IMR-90 (cell line): ENCODE measurements around the gene GABRR3. TPM values are rescaled to one million over a fixed set of nuclear protein-coding genes. Genes with fewer than 3 reads are reported as not detected.

Source experiments
- ATAC-seq: fragments of 200-7000 bp; cut with Tn5 transposase; 2 replicates; pipeline ENCODE4 v1.9.1; 2020; ENCODE audit warnings: low read depth, mild to moderate bottlenecking, moderate library complexity
- BruUV-seq: library from RNA; stranded (reverse); fragments of 400-500 nt; replicated peaks from 2 replicates; lab custom pipeline; 2021; lab: Mats Ljungman, UMichigan
- CTCF ChIA-PET: fragments of 300-600 bp; formaldehyde crosslinking; extraction: SDS; loops from one replicate; lab custom pipeline; 2021; ENCODE audit warnings: antibody characterized with exemption; lab: Yijun Ruan, JAX
- POLR2A ChIA-PET: fragments of 300-600 bp; sonication (Branson Sonifier 250); formaldehyde crosslinking; loops from one replicate; lab custom pipeline; 2022; ENCODE audit warnings: antibody characterized with exemption; ENCODE audit not compliant: unreplicated experiment; lab: Charles Lee
- DNase-seq: peaks from one replicate; pipeline ENCODE4 v3.0.0; 2013
- H2AFZ ChIP-seq: replicated peaks from 2 replicates; pipeline ENCODE3; 2013; ENCODE audit warnings: low read length, mild to moderate bottlenecking; ENCODE audit not compliant: poor library complexity
- H2AK5ac ChIP-seq: 2 replicates; pipeline ENCODE4 v1.6.1; 2013; ENCODE audit warnings: low read depth, low read length, inconsistent platforms
- H2AK9ac ChIP-seq: replicated peaks from 2 replicates; pipeline ENCODE3; 2013; ENCODE audit warnings: mild to moderate bottlenecking, low read depth, low read length, moderate library complexity; ENCODE audit not compliant: poor library complexity
- H2BK120ac ChIP-seq: 2 replicates; pipeline ENCODE4 v1.6.1; 2013; ENCODE audit warnings: low read depth, low read length, inconsistent platforms
- H2BK15ac ChIP-seq: 3 replicates; pipeline ENCODE4 v1.6.1; 2013; ENCODE audit warnings: low read depth, low read length, inconsistent platforms
- H2BK20ac ChIP-seq: 2 replicates; pipeline ENCODE4 v1.6.1; 2013; ENCODE audit warnings: low read depth, mild to moderate bottlenecking, inconsistent platforms, low read length, moderate library complexity
- H2BK5ac ChIP-seq: 2 replicates; pipeline ENCODE4 v1.6.1; 2013; ENCODE audit warnings: mild to moderate bottlenecking, low read depth, low read length, inconsistent platforms; ENCODE audit not compliant: poor library complexity, severe bottlenecking
- H3K14ac ChIP-seq: replicated peaks from 2 replicates; pipeline ENCODE4 v1.6.1; 2013; ENCODE audit warnings: low read depth, low read length, inconsistent platforms
- H3K18ac ChIP-seq: 2 replicates; pipeline ENCODE4 v1.6.1; 2013; ENCODE audit warnings: low read depth, low read length, control low read depth
- H3K23ac ChIP-seq: 2 replicates; pipeline ENCODE4 v1.6.1; 2013; ENCODE audit warnings: low read depth, low read length, inconsistent platforms
- H3K27ac ChIP-seq: 2 replicates; pipeline ENCODE4 v1.5.1; 2013; ENCODE audit warnings: mild to moderate bottlenecking, control low read depth, low read length; ENCODE audit not compliant: insufficient read depth
- H3K27me3 ChIP-seq: 2 replicates; pipeline ENCODE4 v1.6.1; 2013; ENCODE audit warnings: low read length; ENCODE audit not compliant: control insufficient read depth, insufficient read depth
- H3K36me3 ChIP-seq: 2 replicates; pipeline ENCODE4 v1.6.1; 2013; ENCODE audit warnings: low read length, mixed read lengths; ENCODE audit not compliant: control insufficient read depth, insufficient read depth
- H3K4ac ChIP-seq: 2 replicates; pipeline ENCODE4 v1.6.1; 2013; ENCODE audit warnings: low read depth, low read length, inconsistent platforms
- H3K4me1 ChIP-seq: 2 replicates; pipeline ENCODE4 v1.6.1; 2013; ENCODE audit warnings: low read length, mixed read lengths; ENCODE audit not compliant: control insufficient read depth, insufficient read depth
- H3K4me2 ChIP-seq: 2 replicates; pipeline ENCODE4 v1.6.1; 2013; ENCODE audit warnings: low read depth, mild to moderate bottlenecking, control low read depth, low read length, moderate library complexity
- H3K4me3 ChIP-seq: 2 replicates; pipeline ENCODE4 v1.5.1; 2013; ENCODE audit warnings: low read depth, mild to moderate bottlenecking, control low read depth, low read length, moderate library complexity; ENCODE audit not compliant: insufficient read depth
- H3K56ac ChIP-seq: 2 replicates; pipeline ENCODE4 v1.6.1; 2013; ENCODE audit warnings: low read length, inconsistent platforms; ENCODE audit not compliant: insufficient read depth; ENCODE audit errors: extremely low read depth
- H3K79me1 ChIP-seq, 2 experiments: 2 replicates each; pipeline ENCODE4 v1.6.1; 2013; ENCODE audit warnings: low read length in 2 of 2, inconsistent platforms in 1 of 2, low read depth in 1 of 2
- H3K9ac ChIP-seq: 2 replicates; pipeline ENCODE4 v1.6.1; 2013; ENCODE audit warnings: low read depth, low read length, control low read depth
- H3K9me1 ChIP-seq: 2 replicates; pipeline ENCODE4 v1.6.1; 2013; ENCODE audit warnings: low read length, inconsistent platforms; ENCODE audit not compliant: insufficient read depth
- H3K9me3 ChIP-seq: 2 replicates; pipeline ENCODE4 v1.6.1; 2013; ENCODE audit warnings: low read length; ENCODE audit not compliant: control insufficient read depth, insufficient read depth
- H4K20me1 ChIP-seq: 2 replicates; pipeline ENCODE4 v1.6.1; 2013; ENCODE audit warnings: low read length, inconsistent platforms; ENCODE audit not compliant: insufficient read depth
- H4K5ac ChIP-seq: 2 replicates; pipeline ENCODE4 v1.6.1; 2013; ENCODE audit warnings: mild to moderate bottlenecking, low read depth, low read length, control low read depth
- H4K8ac ChIP-seq, 2 experiments: 2 replicates each; pipeline ENCODE4 v1.6.1; 2013; ENCODE audit warnings: low read depth in 2 of 2, low read length in 2 of 2, control low read depth in 1 of 2, inconsistent platforms in 1 of 2
- H4K91ac ChIP-seq: 2 replicates; pipeline ENCODE4 v1.6.1; 2013; ENCODE audit warnings: low read depth, low read length, inconsistent platforms; ENCODE audit not compliant: insufficient read depth
- BHLHE40 ChIP-seq: fragments of 150-350 bp; IDR thresholded peaks from 2 replicates; pipeline ENCODE4 v1.6.1; 2016; ENCODE audit warnings: mild to moderate bottlenecking, low read depth, low read length
- FOS ChIP-seq: fragments of 150-350 bp; IDR thresholded peaks from 2 replicates; pipeline ENCODE4 v1.6.1; 2016; ENCODE audit warnings: low read depth, low read length
- MAFK ChIP-seq: IDR thresholded peaks from 2 replicates; pipeline ENCODE4 v1.6.1; 2012; ENCODE audit warnings: low read depth, low read length, improper control_type of control experiment
- MXI1 ChIP-seq: IDR thresholded peaks from 2 replicates; pipeline ENCODE4 v1.6.1; 2012; ENCODE audit warnings: low read depth, mild to moderate bottlenecking, low read length, moderate library complexity, borderline replicate concordance
- NFE2L2 ChIP-seq: fragments of 150-350 bp; IDR thresholded peaks from 2 replicates; pipeline ENCODE4 v1.6.1; 2016; ENCODE audit warnings: low read depth, mild to moderate bottlenecking, low read length
- POLR2A ChIP-seq: IDR thresholded peaks from 2 replicates; pipeline ENCODE4 v1.6.1; 2012; ENCODE audit warnings: mild to moderate bottlenecking, low read depth, low read length
- RCOR1 ChIP-seq: IDR thresholded peaks from 2 replicates; pipeline ENCODE4 v1.6.1; 2012; ENCODE audit warnings: mild to moderate bottlenecking, low read length, improper control_type of control experiment; ENCODE audit not compliant: insufficient replicate concordance
- RFX5 ChIP-seq: IDR thresholded peaks from 2 replicates; pipeline ENCODE4 v1.8.0; 2012; ENCODE audit warnings: low read depth, mild to moderate bottlenecking, low read length, moderate library complexity
- WGBS, 2 experiments: methylation state at CpG; one replicate each; pipeline versions ENCODE4 v1.1.5 to v1.1.7; 2013; ENCODE audit warnings: missing lambda C conversion rate in 2 of 2; ENCODE audit not compliant: insufficient read length in 1 of 2; ENCODE audit errors: extremely low coverage in 2 of 2; 5-methylcytosine and 5-hydroxymethylcytosine counted together
- dilution Hi-C: fragments of 300-500 bp; cut with HindIII; formaldehyde crosslinking; loops from one replicate; pipeline ENCODE4 v1.14.3; 2018; ENCODE audit warnings: low sequenced_read_pairs; ENCODE audit not compliant: unreplicated experiment
- in situ Hi-C: fragments of 300-500 bp; cut with MboI; formaldehyde crosslinking; loops from 3 replicates; pipeline ENCODE4 v1.14.3; 2019; ENCODE audit warnings: low sequenced_read_pairs, inconsistent platforms, mixed read lengths
- intact Hi-C: fragments of 100-400 bp; cut with micrococcal nuclease; formaldehyde crosslinking; loops from 2 replicates; pipeline ENCODE4 v1.10.0; 2022
- polyA plus RNA-seq, 3 experiments: library from polyadenylated mRNA; depleted of rRNA; stranded (reverse); fragments of >200 nt; gene quantifications; 2 replicates each; pipeline ENCODE4 v1.2.3, GENCODE V29; 2012; ENCODE audit warnings: low replicate concordance in 1 of 3
- total RNA-seq: library from RNA; depleted of rRNA; stranded (reverse); fragments of >200 nt; gene quantifications from 2 replicates; pipeline ENCODE4 v1.2.3, GENCODE V29; 2012

GABRR3 gene
- total and polyA plus RNA-seq, 2 of the 4 experiments (the other 2 are of a cell fraction), result not detected

- Histone ChIP-seq H3K14ac (no peak overlapping the region), H3K23ac (no peak overlapping the region), H3K4me1 (no peaks in the 10 kb centered on the region), H4K20me1 (no peaks in the 10 kb centered on the region), H2BK20ac (no peak overlapping the region), H3K9me1 (no peaks in the 10 kb centered on the region), H3K56ac (no peak overlapping the region), H3K9me3 (no peaks in the 10 kb centered on the region), H3K4me2 (no peak overlapping the region), H4K91ac (no peak overlapping the region), H2BK15ac (no peak overlapping the region), H2AFZ (no peak overlapping the region), H3K4ac (no peak overlapping the region), H3K4me3 (no peak overlapping the region), H2BK5ac (no peak overlapping the region), H2AK5ac (no peak overlapping the region), H3K18ac (no peak overlapping the region), H3K36me3 (no peaks in the 10 kb centered on the region), H3K9ac (no peak overlapping the region), H2AK9ac (no peak overlapping the region), H3K27me3 (peaks cover 2% of the 10 kb centered on the region; the same call in 1 of the 2 replicates), H3K79me1 (no peaks in the 10 kb centered on the region), H4K5ac (no peak overlapping the region), H2BK120ac (no peak overlapping the region), H3K27ac (no peak overlapping the region), H4K8ac (no peak overlapping the region)
- ChIA-PET CTCF (no interaction called here), POLR2A (no interaction called here)
- intact Hi-C loops (no loop called here), dilution Hi-C loops (loop anchor here (25.0 kb wide), 1 partner anchor 303 kb away; no protein-coding TSS in a partner anchor), in situ Hi-C loops (loop anchor here (10.0 kb wide), 1 partner anchor 540 kb away; no protein-coding TSS in a partner anchor)
- no TSS peak for BruUV-seq
- peak; percentile 67 for TF ChIP-seq MAFK
- TF ChIP-seq BHLHE40, result no peak
- no peak for TF ChIP-seq RCOR1
- no peak for TF ChIP-seq FOS
- TF ChIP-seq RFX5, result no peak
- no peak for TF ChIP-seq MXI1
- TF ChIP-seq POLR2A, result no peak
- no peak for TF ChIP-seq NFE2L2
- WGBS, 2 experiments, result no CpG with 5 or more reads among the region's 2 CpGs
- no peak for DNase-seq
- ATAC-seq, result no peak
Observed at GRCh38 chr3:98034486-98034885, 629 bp downstream of the GABRR3 start.
